ENCODE measurements around the gene BBOF1. TPM values are rescaled to one million over a fixed set of nuclear protein-coding genes. Genes with fewer than 3 reads are reported as not detected.

BBOF1 gene
- total and polyA plus RNA-seq, 2 of the 4 experiments (the other 2 are of a cell fraction), result 1.6 TPM

GRCh38 chr14:74083784-74084276, 64.7 kb downstream of the BBOF1 start:
- Histone ChIP-seq H3K36me3 (ENCODE audit: control insufficient read depth, insufficient read depth, low read length) (no peaks in the 10 kb centered on the region), H2AK9ac (replicated peaks; ENCODE audit: low read depth, low read length, poor library complexity) (peak overlapping the region; percentile 74), H2BK15ac (ENCODE audit: low read depth, low read length) (no peak overlapping the region), H3K23ac (ENCODE audit: low read depth, low read length) (peak overlapping the region; percentile 60), H2BK5ac (ENCODE audit: low read depth, low read length, poor library complexity, severe bottlenecking) (peak overlapping the region; percentile 6), H3K9me3 (ENCODE audit: control insufficient read depth, insufficient read depth, low read length) (no peaks in the 10 kb centered on the region), H4K5ac (ENCODE audit: low read depth, low read length) (no peak overlapping the region), H3K9me1 (ENCODE audit: insufficient read depth, low read length) (no peaks in the 10 kb centered on the region), H4K20me1 (ENCODE audit: insufficient read depth, low read length) (no peaks in the 10 kb centered on the region), H2BK20ac (ENCODE audit: low read depth, low read length) (no peak overlapping the region), H3K14ac (replicated peaks; ENCODE audit: low read depth, low read length) (0 out of 2 replicates have a peak overlapping the region, but pooled peaks have one; percentile 27), H3K27ac (ENCODE audit: insufficient read depth, low read length) (peak overlapping the region; percentile 17), H4K8ac (ENCODE audit: low read depth in 2 of 2, low read length in 2 of 2) (peak overlapping the region; percentile 9 to 70; a peak in 3 of 4 replicates), H3K18ac (ENCODE audit: low read depth, low read length) (no peak overlapping the region), H3K27me3 (ENCODE audit: control insufficient read depth, insufficient read depth, low read length) (no peaks in the 10 kb centered on the region), H4K91ac (ENCODE audit: insufficient read depth, low read depth, low read length) (peak overlapping the region; percentile 21), H3K4ac (ENCODE audit: low read depth, low read length) (peak overlapping the region; percentile 30), H2AK5ac (ENCODE audit: low read depth, low read length) (peak overlapping the region; percentile 48; the same call in 1 of the 2 replicates), H3K4me2 (ENCODE audit: low read depth, low read length) (peak overlapping the region; percentile 79), H2BK120ac (ENCODE audit: low read depth, low read length) (no peak overlapping the region), H3K79me1 (ENCODE audit: low read depth in 1 of 2, low read length in 2 of 2) (peaks cover 6 to 32% of the 10 kb centered on the region in 2 experiments), H3K4me1 (ENCODE audit: control insufficient read depth, insufficient read depth, low read length) (peaks cover 2% of the 10 kb centered on the region), H2AFZ (replicated peaks; ENCODE audit: low read length, poor library complexity) (peak overlapping the region; percentile 99), H3K56ac (ENCODE audit: extremely low read depth, insufficient read depth, low read length) (peak overlapping the region; percentile 44; the same call in 1 of the 2 replicates), H3K4me3 (ENCODE audit: insufficient read depth, low read depth, low read length) (peak overlapping the region; percentile 68), H3K9ac (ENCODE audit: low read depth, low read length) (peak overlapping the region; percentile 57)
- BruUV-seq (replicated peaks), result no TSS peak
- POLR2A ChIA-PET (ENCODE audit: unreplicated experiment), result no interaction called here
- dilution Hi-C loops (cut with HindIII; ENCODE audit: low sequenced_read_pairs, unreplicated experiment) (no loop called here), intact Hi-C loops (cut with micrococcal nuclease) (no loop called here), in situ Hi-C loops (cut with MboI; ENCODE audit: low sequenced_read_pairs) (no loop called here)
- DNase-seq, result no peak
- 0% methylated on average over 5 of the region's 15 CpGs; no CpG with 5 or more reads in 1 of the 2 experiments for WGBS, 2 experiments (ENCODE audit: extremely low coverage in 2 of 2, insufficient read length in 1 of 2)
- CTCF ChIA-PET, result no interaction called here
- ATAC-seq (ENCODE audit: low read depth), result peak; percentile 5
- TF ChIP-seq RAD21 (IDR thresholded peaks at IDR 0.05; ENCODE audit: low read length) (no peak), POLR2A (IDR thresholded peaks at IDR 0.05; ENCODE audit: low read depth, low read length) (no peak), RCOR1 (IDR thresholded peaks at IDR 0.05; ENCODE audit: insufficient replicate concordance, low read length) (no peak), NFE2L2 (IDR thresholded peaks at IDR 0.05; ENCODE audit: low read depth, low read length) (no peak), MXI1 (IDR thresholded peaks at IDR 0.05; ENCODE audit: borderline replicate concordance, low read depth, low read length) (no peak), MAFK (IDR thresholded peaks at IDR 0.05; ENCODE audit: low read depth, low read length) (no peak), CEBPB (IDR thresholded peaks at IDR 0.05; ENCODE audit: low read depth, low read length) (no peak), FOS (IDR thresholded peaks at IDR 0.05; ENCODE audit: low read depth, low read length) (no peak), SMC3 (IDR thresholded peaks at IDR 0.05; ENCODE audit: low read depth, low read length) (no peak), MAZ (IDR thresholded peaks at IDR 0.05; ENCODE audit: borderline replicate concordance, low read depth, low read length) (no peak), CHD1 (IDR thresholded peaks at IDR 0.05; ENCODE audit: low read depth, low read length) (no peak), USF2 (IDR thresholded peaks at IDR 0.05; ENCODE audit: low read depth, low read length) (no peak), BHLHE40 (IDR thresholded peaks at IDR 0.05; ENCODE audit: low read depth, low read length) (no peak), RFX5 (IDR thresholded peaks at IDR 0.05; ENCODE audit: low read depth, low read length) (no peak)
- TF ChIP-seq, protein P1, sequence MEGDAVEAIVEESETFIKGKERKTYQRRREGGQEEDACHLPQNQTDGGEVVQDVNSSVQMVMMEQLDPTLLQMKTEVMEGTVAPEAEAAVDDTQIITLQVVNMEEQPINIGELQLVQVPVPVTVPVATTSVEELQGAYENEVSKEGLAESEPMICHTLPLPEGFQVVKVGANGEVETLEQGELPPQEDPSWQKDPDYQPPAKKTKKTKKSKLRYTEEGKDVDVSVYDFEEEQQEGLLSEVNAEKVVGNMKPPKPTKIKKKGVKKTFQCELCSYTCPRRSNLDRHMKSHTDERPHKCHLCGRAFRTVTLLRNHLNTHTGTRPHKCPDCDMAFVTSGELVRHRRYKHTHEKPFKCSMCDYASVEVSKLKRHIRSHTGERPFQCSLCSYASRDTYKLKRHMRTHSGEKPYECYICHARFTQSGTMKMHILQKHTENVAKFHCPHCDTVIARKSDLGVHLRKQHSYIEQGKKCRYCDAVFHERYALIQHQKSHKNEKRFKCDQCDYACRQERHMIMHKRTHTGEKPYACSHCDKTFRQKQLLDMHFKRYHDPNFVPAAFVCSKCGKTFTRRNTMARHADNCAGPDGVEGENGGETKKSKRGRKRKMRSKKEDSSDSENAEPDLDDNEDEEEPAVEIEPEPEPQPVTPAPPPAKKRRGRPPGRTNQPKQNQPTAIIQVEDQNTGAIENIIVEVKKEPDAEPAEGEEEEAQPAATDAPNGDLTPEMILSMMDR (conservative IDR thresholded peaks at IDR 0.05; ENCODE audit: low read depth, low read length), result no peak
- TF ChIP-seq, protein P2, sequence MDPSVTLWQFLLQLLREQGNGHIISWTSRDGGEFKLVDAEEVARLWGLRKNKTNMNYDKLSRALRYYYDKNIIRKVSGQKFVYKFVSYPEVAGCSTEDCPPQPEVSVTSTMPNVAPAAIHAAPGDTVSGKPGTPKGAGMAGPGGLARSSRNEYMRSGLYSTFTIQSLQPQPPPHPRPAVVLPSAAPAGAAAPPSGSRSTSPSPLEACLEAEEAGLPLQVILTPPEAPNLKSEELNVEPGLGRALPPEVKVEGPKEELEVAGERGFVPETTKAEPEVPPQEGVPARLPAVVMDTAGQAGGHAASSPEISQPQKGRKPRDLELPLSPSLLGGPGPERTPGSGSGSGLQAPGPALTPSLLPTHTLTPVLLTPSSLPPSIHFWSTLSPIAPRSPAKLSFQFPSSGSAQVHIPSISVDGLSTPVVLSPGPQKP (IDR thresholded peaks at IDR 0.05; ENCODE audit: borderline replicate concordance, low read depth, low read length), result no peak
